NCI-H1105 (cell line): Measurements from ENCODE around the gene RSPH3.

ENCODE experiments used
- DNase-seq: peaks from one replicate; lab custom pipeline; 2025; lab: John Stamatoyannopoulos, UW

RSPH3 gene

DNA sequence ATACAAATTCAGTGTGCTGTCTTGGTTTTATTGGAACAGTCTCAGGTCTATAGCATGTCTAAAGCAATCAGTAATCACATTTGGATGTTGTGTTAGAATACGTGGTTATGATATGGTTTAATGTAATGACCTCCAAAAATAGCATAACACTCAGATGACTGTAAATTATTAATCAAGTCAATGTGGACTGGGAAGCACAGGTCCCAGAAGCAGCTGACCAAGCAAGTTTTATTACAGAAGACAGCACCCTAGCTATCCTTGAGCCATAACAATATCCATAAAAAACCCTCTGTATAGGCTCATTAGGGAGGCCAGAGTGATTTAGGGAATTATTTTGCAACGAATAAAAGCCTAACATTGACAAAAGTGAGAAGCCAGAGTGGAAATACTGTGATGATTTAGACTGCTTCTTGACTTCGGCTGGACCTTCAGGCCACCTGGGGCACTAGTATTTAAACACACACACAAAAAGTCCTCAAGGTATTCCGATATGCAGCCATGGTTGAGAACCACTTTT, 66.9 kb downstream of the RSPH3 start:
- no peak for DNase-seq

DNA sequence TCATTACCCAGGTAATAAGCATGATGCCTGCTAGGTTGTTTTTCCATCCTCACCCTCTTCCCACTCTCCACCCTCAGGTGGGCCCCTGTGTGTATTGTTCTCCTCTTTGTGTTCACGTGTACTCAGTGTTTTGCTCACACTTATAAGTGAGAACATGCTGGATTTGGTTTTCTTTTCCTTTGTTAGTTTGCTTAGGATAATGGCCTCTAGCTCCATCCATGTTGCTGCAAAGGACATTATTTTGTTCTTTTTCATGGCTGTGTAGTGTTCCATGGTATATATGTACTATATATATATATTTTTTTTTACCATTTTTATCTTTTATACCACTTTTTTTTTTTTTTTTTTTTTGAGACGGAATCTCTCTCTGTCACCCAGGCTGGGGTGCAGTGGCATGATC, 71.9 kb downstream of the RSPH3 start:
- DNase-seq: no peak

DNA sequence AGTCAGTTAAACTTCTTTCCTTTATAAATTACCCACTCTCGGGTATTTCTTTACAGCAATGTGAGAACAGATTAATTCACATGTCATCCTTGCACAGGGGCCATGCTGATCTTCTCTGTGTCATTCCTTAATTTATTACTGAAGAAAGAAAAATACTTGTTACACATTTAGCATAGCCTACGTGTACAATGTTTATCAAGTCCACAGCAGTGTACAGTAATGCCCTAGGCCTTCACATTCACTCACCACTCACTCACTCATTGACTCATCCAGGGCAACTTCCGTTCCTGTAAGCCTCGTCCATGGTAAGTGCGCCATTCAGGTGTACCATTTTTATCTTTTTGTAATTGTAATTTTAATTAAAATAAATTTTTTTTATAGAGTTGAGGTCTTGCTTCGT, 73.6 kb downstream of the RSPH3 start:
- DNase-seq: no peak

DNA sequence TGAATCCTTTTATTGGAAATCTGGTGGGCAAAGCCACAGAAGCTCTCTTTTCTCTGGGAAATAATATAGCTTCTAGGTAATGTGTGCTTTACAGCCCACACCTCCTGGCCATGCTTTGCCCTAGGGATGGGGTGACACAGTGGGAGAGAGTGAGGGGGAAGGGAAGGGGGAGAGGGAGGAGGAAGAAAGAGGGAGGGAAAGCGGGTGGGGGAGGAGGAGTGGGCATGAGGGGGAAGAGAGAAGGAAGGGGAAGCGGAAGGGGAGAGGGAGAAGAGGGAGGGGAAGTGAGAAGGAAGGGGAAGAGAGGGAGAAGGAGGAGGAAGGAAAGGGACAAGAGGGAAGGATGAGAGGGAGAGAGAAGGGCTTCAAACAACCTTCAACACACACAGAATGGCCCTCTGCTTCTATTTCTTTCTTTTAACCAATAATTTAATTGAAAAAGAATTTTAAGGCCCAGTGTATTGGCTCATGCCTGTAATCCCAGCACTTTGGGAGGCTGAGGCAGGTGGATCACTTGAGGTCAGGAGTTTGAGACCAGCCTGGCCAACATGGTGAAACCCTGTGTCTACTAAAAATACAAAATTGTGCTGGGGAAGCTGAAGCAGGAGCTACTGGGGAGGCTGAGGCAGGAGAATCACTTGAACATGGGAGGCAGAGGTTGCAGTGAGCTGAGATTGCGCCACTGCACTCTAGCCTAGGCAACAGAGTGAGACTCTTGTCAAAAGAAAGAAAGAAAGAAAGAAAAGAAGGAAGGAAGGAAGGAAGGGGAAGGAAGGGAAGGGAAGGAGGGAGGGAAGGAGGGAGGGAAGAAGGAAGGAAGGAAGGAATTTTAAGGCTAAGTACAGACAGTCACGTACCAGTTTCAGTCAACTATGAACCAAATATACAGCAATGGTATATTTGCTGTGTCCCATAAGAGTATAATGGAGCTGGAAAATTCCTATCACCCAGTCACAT, 75.2 kb downstream of the RSPH3 start:
- DNase-seq: no peak

DNA sequence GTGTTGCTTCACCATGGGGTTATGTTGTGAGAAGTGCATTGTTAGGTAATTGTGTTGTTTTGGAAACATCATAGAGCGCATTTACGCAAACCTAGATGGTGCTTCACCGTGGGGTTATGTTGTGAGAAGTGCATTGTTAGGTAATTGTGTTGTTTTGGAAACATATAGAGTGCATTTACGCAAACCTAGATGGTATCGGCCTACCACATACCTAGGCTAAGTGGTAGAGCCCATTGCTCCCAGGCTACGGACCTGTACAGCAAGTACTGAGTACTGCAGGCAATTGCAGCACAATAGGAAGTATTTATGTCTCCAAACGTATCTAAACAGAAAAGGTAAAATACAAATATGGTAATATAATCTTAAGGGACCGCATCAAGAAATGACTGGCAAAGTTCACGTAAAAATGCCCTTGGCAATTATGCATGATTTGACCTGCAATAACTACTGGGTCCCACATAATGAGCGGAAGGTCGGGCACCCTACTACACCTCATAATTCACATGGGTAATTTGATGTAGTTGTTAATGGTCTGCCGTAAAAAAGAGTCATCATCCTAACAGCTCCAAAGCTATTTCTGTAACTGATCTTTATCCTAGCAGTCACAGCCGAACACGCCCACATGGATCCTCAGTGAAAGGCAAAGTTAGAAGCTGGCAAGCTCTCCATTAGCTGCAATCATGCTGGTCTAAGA, 76.0 kb downstream of the RSPH3 start:
- DNase-seq: no peak
